HG02973 (cell line): ENCODE results near the gene SYCP2.

Experiments used
- ATAC-seq: cut with Tn5 transposase; IDR thresholded peaks from one replicate; pipeline ENCODE4 v1.9.1; 2021; ENCODE audit warnings: moderate library complexity; ENCODE audit not compliant: unreplicated experiment

Gene SYCP2

GRCh38 chr20:59837623-59838394 lies 95.6 kb downstream of the SYCP2 start:
- peak; percentile 86 for ATAC-seq

GRCh38 chr20:59836767-59837166 lies 96.7 kb downstream of the SYCP2 start:
- ATAC-seq: no peak

GRCh38 chr20:59835448-59836395 lies 97.7 kb downstream of the SYCP2 start:
- ATAC-seq: no peak

- ATAC-seq: no peak
These were observed 98.4 kb downstream of the SYCP2 start for GRCh38 chr20:59835057-59835447.

GRCh38 chr20:59832406-59833363 lies 100.8 kb downstream of the SYCP2 start:
- no peak for ATAC-seq

- no peak for ATAC-seq
These were observed 101.5 kb downstream of the SYCP2 start for GRCh38 chr20:59831916-59832270.

- ATAC-seq: no peak
These were observed 102.2 kb downstream of the SYCP2 start for GRCh38 chr20:59831024-59831915.

- ATAC-seq: no peak
These were observed 102.8 kb downstream of the SYCP2 start for GRCh38 chr20:59830665-59831023.

- ATAC-seq: no peak
These were observed 103.4 kb downstream of the SYCP2 start for GRCh38 chr20:59829786-59830664.

- no peak for ATAC-seq
These were observed 104.2 kb downstream of the SYCP2 start for GRCh38 chr20:59829054-59829785.

- ATAC-seq: no peak
These were observed 105.0 kb downstream of the SYCP2 start for GRCh38 chr20:59828125-59829053.

GRCh38 chr20:59827138-59828056 lies 106.0 kb downstream of the SYCP2 start:
- no peak for ATAC-seq

GRCh38 chr20:59825944-59826759 lies 107.3 kb downstream of the SYCP2 start:
- no peak for ATAC-seq

GRCh38 chr20:59825563-59825920 lies 107.9 kb downstream of the SYCP2 start:
- no peak for ATAC-seq
